IMR-90 (cell line): Measurements from ENCODE around the gene PLOD1. TPM values are rescaled to one million over a fixed set of nuclear protein-coding genes. Genes with fewer than 3 reads are reported as not detected.

Experiments
- ATAC-seq: fragments of 200-7000 bp; cut with Tn5 transposase; 2 replicates; pipeline ENCODE4 v1.9.1; 2020; ENCODE audit warnings: low read depth, mild to moderate bottlenecking, moderate library complexity
- BruUV-seq: library from RNA; stranded (reverse); fragments of 400-500 nt; replicated peaks from 2 replicates; lab custom pipeline; 2021; lab: Mats Ljungman, UMichigan
- CTCF ChIA-PET: fragments of 300-600 bp; formaldehyde crosslinking; extraction: SDS; loops from one replicate; lab custom pipeline; 2021; ENCODE audit warnings: antibody characterized with exemption; lab: Yijun Ruan, JAX
- POLR2A ChIA-PET: fragments of 300-600 bp; sonication (Branson Sonifier 250); formaldehyde crosslinking; loops from one replicate; lab custom pipeline; 2022; ENCODE audit warnings: antibody characterized with exemption; ENCODE audit not compliant: unreplicated experiment; lab: Charles Lee
- DNase-seq: peaks from one replicate; pipeline ENCODE4 v3.0.0; 2013
- H2AFZ ChIP-seq: replicated peaks from 2 replicates; pipeline ENCODE3; 2013; ENCODE audit warnings: low read length, mild to moderate bottlenecking; ENCODE audit not compliant: poor library complexity
- H2AK5ac ChIP-seq: 2 replicates; pipeline ENCODE4 v1.6.1; 2013; ENCODE audit warnings: low read depth, low read length, inconsistent platforms
- H2AK9ac ChIP-seq: replicated peaks from 2 replicates; pipeline ENCODE3; 2013; ENCODE audit warnings: mild to moderate bottlenecking, low read depth, low read length, moderate library complexity; ENCODE audit not compliant: poor library complexity
- H2BK120ac ChIP-seq: 2 replicates; pipeline ENCODE4 v1.6.1; 2013; ENCODE audit warnings: low read depth, low read length, inconsistent platforms
- H2BK15ac ChIP-seq: 3 replicates; pipeline ENCODE4 v1.6.1; 2013; ENCODE audit warnings: low read depth, low read length, inconsistent platforms
- H2BK20ac ChIP-seq: 2 replicates; pipeline ENCODE4 v1.6.1; 2013; ENCODE audit warnings: low read depth, mild to moderate bottlenecking, inconsistent platforms, low read length, moderate library complexity
- H2BK5ac ChIP-seq: 2 replicates; pipeline ENCODE4 v1.6.1; 2013; ENCODE audit warnings: mild to moderate bottlenecking, low read depth, low read length, inconsistent platforms; ENCODE audit not compliant: poor library complexity, severe bottlenecking
- H3K14ac ChIP-seq: replicated peaks from 2 replicates; pipeline ENCODE4 v1.6.1; 2013; ENCODE audit warnings: low read depth, low read length, inconsistent platforms
- H3K18ac ChIP-seq: 2 replicates; pipeline ENCODE4 v1.6.1; 2013; ENCODE audit warnings: low read depth, low read length, control low read depth
- H3K23ac ChIP-seq: 2 replicates; pipeline ENCODE4 v1.6.1; 2013; ENCODE audit warnings: low read depth, low read length, inconsistent platforms
- H3K27ac ChIP-seq: 2 replicates; pipeline ENCODE4 v1.5.1; 2013; ENCODE audit warnings: mild to moderate bottlenecking, control low read depth, low read length; ENCODE audit not compliant: insufficient read depth
- H3K27me3 ChIP-seq: 2 replicates; pipeline ENCODE4 v1.6.1; 2013; ENCODE audit warnings: low read length; ENCODE audit not compliant: control insufficient read depth, insufficient read depth
- H3K36me3 ChIP-seq: 2 replicates; pipeline ENCODE4 v1.6.1; 2013; ENCODE audit warnings: low read length, mixed read lengths; ENCODE audit not compliant: control insufficient read depth, insufficient read depth
- H3K4ac ChIP-seq: 2 replicates; pipeline ENCODE4 v1.6.1; 2013; ENCODE audit warnings: low read depth, low read length, inconsistent platforms
- H3K4me1 ChIP-seq: 2 replicates; pipeline ENCODE4 v1.6.1; 2013; ENCODE audit warnings: low read length, mixed read lengths; ENCODE audit not compliant: control insufficient read depth, insufficient read depth
- H3K4me2 ChIP-seq: 2 replicates; pipeline ENCODE4 v1.6.1; 2013; ENCODE audit warnings: low read depth, mild to moderate bottlenecking, control low read depth, low read length, moderate library complexity
- H3K4me3 ChIP-seq: 2 replicates; pipeline ENCODE4 v1.5.1; 2013; ENCODE audit warnings: low read depth, mild to moderate bottlenecking, control low read depth, low read length, moderate library complexity; ENCODE audit not compliant: insufficient read depth
- H3K56ac ChIP-seq: 2 replicates; pipeline ENCODE4 v1.6.1; 2013; ENCODE audit warnings: low read length, inconsistent platforms; ENCODE audit not compliant: insufficient read depth; ENCODE audit errors: extremely low read depth
- H3K79me1 ChIP-seq, 2 experiments: 2 replicates each; pipeline ENCODE4 v1.6.1; 2013; ENCODE audit warnings: low read length in 2 of 2, inconsistent platforms in 1 of 2, low read depth in 1 of 2
- H3K9ac ChIP-seq: 2 replicates; pipeline ENCODE4 v1.6.1; 2013; ENCODE audit warnings: low read depth, low read length, control low read depth
- H3K9me1 ChIP-seq: 2 replicates; pipeline ENCODE4 v1.6.1; 2013; ENCODE audit warnings: low read length, inconsistent platforms; ENCODE audit not compliant: insufficient read depth
- H3K9me3 ChIP-seq: 2 replicates; pipeline ENCODE4 v1.6.1; 2013; ENCODE audit warnings: low read length; ENCODE audit not compliant: control insufficient read depth, insufficient read depth
- H4K20me1 ChIP-seq: 2 replicates; pipeline ENCODE4 v1.6.1; 2013; ENCODE audit warnings: low read length, inconsistent platforms; ENCODE audit not compliant: insufficient read depth
- H4K5ac ChIP-seq: 2 replicates; pipeline ENCODE4 v1.6.1; 2013; ENCODE audit warnings: mild to moderate bottlenecking, low read depth, low read length, control low read depth
- H4K8ac ChIP-seq, 2 experiments: 2 replicates each; pipeline ENCODE4 v1.6.1; 2013; ENCODE audit warnings: low read depth in 2 of 2, low read length in 2 of 2, control low read depth in 1 of 2, inconsistent platforms in 1 of 2
- H4K91ac ChIP-seq: 2 replicates; pipeline ENCODE4 v1.6.1; 2013; ENCODE audit warnings: low read depth, low read length, inconsistent platforms; ENCODE audit not compliant: insufficient read depth
- BHLHE40 ChIP-seq: fragments of 150-350 bp; IDR thresholded peaks from 2 replicates; pipeline ENCODE4 v1.6.1; 2016; ENCODE audit warnings: mild to moderate bottlenecking, low read depth, low read length
- USF2 ChIP-seq: fragments of 150-350 bp; IDR thresholded peaks from 2 replicates; pipeline ENCODE4 v1.6.1; 2017; ENCODE audit warnings: mild to moderate bottlenecking, antibody characterized with exemption, low read length, low read depth
- WGBS, 2 experiments: methylation state at CpG; one replicate each; pipeline versions ENCODE4 v1.1.5 to v1.1.7; 2013; ENCODE audit warnings: missing lambda C conversion rate in 2 of 2; ENCODE audit not compliant: insufficient read length in 1 of 2; ENCODE audit errors: extremely low coverage in 2 of 2; 5-methylcytosine and 5-hydroxymethylcytosine counted together
- dilution Hi-C: fragments of 300-500 bp; cut with HindIII; formaldehyde crosslinking; loops from one replicate; pipeline ENCODE4 v1.14.3; 2018; ENCODE audit warnings: low sequenced_read_pairs; ENCODE audit not compliant: unreplicated experiment
- in situ Hi-C: fragments of 300-500 bp; cut with MboI; formaldehyde crosslinking; loops from 3 replicates; pipeline ENCODE4 v1.14.3; 2019; ENCODE audit warnings: low sequenced_read_pairs, inconsistent platforms, mixed read lengths
- intact Hi-C: fragments of 100-400 bp; cut with micrococcal nuclease; formaldehyde crosslinking; loops from 2 replicates; pipeline ENCODE4 v1.10.0; 2022
- polyA plus RNA-seq, 3 experiments: library from polyadenylated mRNA; depleted of rRNA; stranded (reverse); fragments of >200 nt; gene quantifications; 2 replicates each; pipeline ENCODE4 v1.2.3, GENCODE V29; 2012; ENCODE audit warnings: low replicate concordance in 1 of 3
- total RNA-seq: library from RNA; depleted of rRNA; stranded (reverse); fragments of >200 nt; gene quantifications from 2 replicates; pipeline ENCODE4 v1.2.3, GENCODE V29; 2012

PLOD1 gene
- total and polyA plus RNA-seq, 2 of the 4 experiments (the other 2 are of a cell fraction) = 283 to 609 TPM

GRCh38 chr1:11960715-11961114 is 26.2 kb downstream of the PLOD1 start:
- ATAC-seq (no peak), DNase-seq (no peak)
- H3K9me3 ChIP-seq = no peaks in the 10 kb centered on the region
- H3K79me1 ChIP-seq = peaks cover 5 to 13% of the 10 kb centered on the region in 2 experiments; a peak in 2 of 4 replicates
- ChIA-PET POLR2A (no interaction called here), CTCF (no interaction called here)
- H2BK20ac ChIP-seq = no peak overlapping the region
- no peak overlapping the region for H2AK9ac ChIP-seq
- H3K4me3 ChIP-seq = no peak overlapping the region
- H3K27ac ChIP-seq = no peak overlapping the region
- no peak overlapping the region for H2BK5ac ChIP-seq
- TF ChIP-seq BHLHE40 (no peak), USF2 (no peak)
- H2BK15ac ChIP-seq = no peak overlapping the region
- dilution Hi-C loops = no loop called here
- no CpG with 5 or more reads among the region's 6 CpGs for WGBS, 2 experiments
- H2AK5ac ChIP-seq = no peak overlapping the region
- no TSS peak for BruUV-seq
- no peak overlapping the region for H3K4me2 ChIP-seq
- in situ Hi-C loops = no loop called here
- no peak overlapping the region for H3K4ac ChIP-seq
- H2BK120ac ChIP-seq = no peak overlapping the region
- H3K9me1 ChIP-seq = no peaks in the 10 kb centered on the region
- intact Hi-C loops = no loop called here
- no peaks in the 10 kb centered on the region for H3K4me1 ChIP-seq
- H4K8ac ChIP-seq = no peak overlapping the region
- H4K20me1 ChIP-seq = peaks cover 8% of the 10 kb centered on the region
- no peak overlapping the region for H4K5ac ChIP-seq
- no peaks in the 10 kb centered on the region for H3K27me3 ChIP-seq
- no peak overlapping the region for H2AFZ ChIP-seq
- no peak overlapping the region for H3K23ac ChIP-seq
- H3K36me3 ChIP-seq = peaks cover 74% of the 10 kb centered on the region
- H3K9ac ChIP-seq = no peak overlapping the region
- no peak overlapping the region for H3K56ac ChIP-seq
- no peak overlapping the region for H3K18ac ChIP-seq
- H4K91ac ChIP-seq = no peak overlapping the region
- H3K14ac ChIP-seq = no peak overlapping the region
